HG03460 (cell line): ENCODE data around the gene RGS16.

ENCODE experiments used
- ATAC-seq: cut with Tn5 transposase; IDR thresholded peaks from one replicate; pipeline ENCODE4 v1.9.1; 2021; ENCODE audit not compliant: unreplicated experiment

The RGS16 gene

DNA sequence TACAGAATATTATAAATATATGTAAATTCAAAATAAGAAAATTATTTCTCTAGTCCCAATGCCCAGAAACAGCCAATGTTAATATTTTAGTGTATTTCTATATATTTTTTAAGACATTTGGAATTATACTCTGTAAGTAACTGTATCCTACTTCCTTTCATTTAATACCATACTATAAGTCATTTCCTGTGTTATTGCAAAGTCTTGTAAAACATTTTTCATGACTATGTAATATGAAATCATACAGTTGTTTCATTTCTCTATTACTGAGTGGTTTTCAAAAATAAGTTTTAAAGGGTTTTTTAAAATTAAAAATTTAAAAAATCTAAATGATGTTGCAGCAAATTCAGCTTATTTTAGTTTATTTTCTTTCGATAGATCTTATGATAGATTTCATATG is 17.1 kb downstream of the RGS16 start:
- ATAC-seq: no peak

DNA sequence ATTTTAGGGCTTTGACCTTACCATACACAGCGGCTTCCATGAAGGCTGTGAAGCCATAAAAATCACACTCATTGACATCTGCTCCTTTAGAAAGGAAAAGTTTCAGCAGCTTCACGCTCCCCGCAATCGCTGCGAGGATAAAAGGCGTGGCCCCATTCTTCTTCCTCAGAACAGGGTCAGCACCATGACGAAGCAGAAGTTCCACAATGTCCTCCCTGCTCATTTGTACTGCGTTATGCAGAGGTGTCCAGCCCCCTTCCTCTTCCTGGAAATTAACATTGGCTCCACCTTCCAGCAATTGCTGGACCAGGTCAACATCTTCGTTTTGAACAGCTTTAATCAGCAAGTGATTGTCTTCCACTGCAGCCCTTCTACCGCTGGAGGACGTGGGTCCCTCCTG is 17.8 kb downstream of the RGS16 start:
- no peak for ATAC-seq

DNA sequence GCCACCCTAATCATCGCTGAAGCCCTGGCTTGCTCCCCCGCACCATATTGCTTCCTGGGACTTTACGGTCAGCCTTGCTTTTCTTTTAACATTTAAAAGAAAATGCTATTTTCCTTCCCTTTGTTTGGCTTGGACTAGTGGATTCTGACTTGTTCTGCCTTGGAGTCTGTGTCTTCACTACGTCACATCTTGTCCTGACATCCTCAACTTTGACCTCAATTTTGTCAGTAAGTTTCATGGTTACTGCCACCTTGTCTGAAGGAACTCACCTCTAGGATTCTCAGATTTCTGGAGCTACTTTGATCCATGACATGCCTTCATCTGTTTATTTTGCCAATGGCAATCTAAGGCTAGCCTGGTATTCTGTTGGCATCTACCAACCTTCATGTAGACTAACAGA is 19.4 kb downstream of the RGS16 start:
- ATAC-seq: no peak

DNA sequence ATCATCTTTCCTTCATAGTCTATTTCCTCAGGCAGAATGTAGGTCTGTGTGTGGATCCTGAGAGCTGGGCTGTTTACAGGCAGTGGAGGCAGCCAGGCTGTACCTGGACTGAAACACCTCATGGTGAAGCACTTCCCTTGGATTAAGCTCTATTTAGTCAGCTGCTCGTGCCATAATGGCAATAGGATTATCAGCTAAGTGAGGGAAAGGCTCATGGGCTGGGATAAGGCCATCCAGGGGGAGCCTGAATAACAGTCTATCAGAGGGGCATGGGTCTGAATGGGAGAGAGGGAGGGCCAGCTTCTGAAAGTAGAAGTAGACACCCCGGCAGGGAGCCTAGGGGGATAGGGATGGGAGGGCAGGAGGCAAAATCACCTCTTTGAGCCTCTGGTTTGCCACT is 23.5 kb downstream of the RGS16 start:
- no peak for ATAC-seq

DNA sequence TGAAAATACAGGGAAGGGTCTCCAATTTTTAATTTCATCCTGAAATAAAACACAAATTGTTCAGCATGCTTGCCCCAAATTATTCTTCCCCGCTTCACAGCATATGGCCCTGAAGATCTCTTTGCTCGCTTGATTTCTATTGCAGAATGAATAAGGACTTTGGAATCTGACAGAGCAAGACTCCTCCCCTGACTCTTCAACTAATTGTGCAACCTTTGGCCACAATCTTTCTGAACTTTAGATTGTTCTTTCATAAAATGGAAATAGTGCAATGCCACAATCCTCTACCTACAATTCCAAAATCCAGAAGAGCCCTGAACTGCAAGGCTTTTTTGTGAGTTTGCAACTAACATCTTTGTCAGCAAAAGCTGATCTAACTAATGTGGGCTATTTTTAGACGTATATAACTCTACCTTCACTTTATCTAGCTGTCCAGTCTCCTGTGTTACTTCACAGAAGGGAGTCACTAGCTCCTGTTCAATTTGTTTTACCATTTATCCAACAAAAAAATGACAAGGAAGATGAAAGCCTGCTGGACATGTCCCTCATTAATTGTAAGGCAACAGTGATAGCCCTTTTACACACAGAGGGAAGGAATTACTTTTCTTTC is 28.5 kb downstream of the RGS16 start:
- ATAC-seq: no peak

DNA sequence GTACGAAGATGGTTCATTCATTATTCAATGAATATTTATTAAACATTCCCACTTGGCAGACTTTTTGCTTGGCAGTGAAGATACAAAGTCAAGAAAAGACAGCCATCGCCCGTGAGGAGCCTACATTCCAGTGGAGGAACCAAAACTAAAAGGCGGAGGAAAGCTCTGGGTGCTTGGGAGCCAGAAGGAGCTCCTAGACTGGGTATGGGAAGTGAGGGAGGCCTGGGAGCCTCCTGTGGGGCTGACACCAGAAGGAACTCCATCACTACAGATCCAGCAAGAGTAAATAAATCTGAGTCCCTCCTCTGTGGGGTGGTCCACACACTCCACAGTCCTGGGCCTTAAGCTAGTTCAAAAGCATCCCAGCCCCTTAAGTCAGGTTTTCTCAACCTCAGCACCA is 30.0 kb downstream of the RGS16 start:
- ATAC-seq: no peak

DNA sequence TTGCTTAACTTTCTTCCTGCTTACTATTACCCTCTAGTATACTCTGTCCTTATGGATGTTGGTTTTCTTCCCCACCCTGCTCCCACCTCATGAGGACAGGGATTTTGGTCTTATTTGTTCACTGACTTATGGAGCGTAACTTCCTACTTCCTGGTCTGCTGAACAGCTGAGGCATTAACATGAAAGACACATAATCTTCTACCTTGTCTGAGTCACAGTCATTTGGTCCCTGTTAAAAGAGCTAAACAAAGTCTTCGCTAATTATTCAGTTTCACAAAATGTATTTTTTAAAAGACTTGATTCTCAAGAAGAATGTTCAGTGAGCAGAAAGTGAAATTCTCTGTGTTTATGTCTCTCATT is 33.6 kb downstream of the RGS16 start:
- no peak for ATAC-seq

DNA sequence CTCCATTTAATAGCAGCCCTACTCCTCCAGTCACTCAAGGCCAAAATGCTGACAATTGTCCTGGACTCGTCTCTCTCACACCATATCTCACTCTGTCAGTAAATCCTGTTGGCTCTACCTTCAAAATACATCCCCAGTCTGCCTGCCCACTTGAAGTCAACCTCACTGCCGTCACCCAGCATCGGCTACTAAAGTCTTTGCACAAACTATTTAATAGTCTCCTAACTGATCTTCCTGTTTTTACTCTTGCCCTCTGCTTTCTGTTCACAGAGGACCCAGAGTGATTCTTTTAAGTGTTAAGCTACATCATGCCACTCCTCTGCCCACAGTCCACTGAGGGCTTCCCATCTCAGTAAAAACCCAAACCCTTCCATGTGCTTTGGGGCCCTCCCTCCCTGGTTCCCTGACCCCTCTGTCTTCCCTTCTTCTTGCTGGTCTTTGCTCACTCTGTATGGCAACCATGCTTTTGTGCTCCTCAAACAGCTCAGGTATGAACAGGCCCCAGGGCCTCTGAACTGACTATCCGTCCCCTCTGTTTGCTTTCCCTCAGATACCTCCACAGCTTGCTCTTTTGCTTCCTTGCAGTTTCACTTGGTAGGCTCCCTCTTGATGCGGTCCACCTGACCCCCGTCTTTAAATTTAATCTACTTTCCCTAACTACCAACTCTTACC is 34.1 kb downstream of the RGS16 start:
- no peak for ATAC-seq

DNA sequence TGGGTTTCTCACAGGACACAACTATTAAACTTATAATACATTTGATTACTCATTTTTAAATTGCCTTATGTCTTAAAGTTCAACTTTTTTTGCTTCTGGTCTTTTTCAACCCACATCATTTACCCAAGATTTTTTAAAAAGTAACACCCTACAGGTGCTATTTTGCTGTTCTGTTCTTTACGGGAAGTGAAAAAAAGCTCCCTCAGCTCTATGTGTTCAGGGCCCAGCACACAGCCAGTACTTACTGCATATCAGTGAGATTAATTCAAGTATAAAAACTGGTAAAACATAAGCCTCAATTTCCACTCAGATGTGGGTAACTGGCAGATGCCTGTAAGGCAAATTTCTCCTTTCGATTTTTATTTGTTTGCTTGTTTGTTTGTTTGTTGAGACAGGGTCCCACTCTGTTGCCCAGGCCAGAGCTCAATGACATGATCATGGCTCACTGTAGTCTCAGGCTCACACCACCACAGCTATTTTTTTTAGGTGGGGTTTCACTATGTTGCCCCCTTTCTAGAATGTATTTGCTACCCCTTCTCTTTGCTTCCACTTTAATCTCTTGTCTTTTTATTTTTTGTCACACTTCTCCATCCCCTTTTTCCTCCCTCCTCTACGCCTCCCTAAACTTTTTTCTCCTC is 35.4 kb downstream of the RGS16 start:
- no peak for ATAC-seq

DNA sequence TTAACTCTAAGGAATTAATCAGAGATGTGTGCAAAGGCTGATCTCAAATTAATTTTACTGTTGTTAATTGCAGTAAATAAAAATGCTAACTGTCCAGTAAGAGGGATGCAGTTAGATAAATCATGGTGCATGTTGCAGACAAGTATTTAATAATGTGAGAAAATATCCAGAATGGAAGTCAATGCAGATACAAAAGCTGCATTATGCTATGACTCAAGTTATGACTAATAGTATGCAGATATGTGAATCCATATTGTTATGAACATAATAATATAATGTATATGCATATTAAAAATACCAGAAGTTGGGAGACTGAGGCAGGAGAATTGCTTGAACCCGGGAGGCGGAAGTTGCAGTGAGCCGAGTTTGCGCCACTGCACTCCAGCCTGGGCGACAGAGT is 36.6 kb downstream of the RGS16 start:
- ATAC-seq: no peak

DNA sequence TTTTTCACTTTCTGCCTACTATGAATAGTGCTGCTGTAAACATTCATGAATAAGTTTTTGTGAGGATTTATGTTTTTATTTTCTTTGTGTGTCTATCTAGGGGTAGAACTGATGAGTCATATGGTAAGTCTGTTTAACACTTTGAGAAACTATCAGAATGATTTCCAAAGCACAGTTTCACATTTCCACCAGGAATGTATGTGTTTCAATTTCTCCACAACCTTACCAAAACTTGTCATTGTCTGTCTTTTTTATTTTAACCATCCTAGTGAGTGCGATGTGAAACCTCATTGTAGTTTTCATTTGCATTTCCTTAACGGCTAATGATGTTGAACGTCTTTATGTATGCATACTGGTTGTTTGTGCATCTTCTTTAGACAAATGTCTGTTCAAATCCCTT is 38.7 kb downstream of the RGS16 start:
- ATAC-seq: no peak

DNA sequence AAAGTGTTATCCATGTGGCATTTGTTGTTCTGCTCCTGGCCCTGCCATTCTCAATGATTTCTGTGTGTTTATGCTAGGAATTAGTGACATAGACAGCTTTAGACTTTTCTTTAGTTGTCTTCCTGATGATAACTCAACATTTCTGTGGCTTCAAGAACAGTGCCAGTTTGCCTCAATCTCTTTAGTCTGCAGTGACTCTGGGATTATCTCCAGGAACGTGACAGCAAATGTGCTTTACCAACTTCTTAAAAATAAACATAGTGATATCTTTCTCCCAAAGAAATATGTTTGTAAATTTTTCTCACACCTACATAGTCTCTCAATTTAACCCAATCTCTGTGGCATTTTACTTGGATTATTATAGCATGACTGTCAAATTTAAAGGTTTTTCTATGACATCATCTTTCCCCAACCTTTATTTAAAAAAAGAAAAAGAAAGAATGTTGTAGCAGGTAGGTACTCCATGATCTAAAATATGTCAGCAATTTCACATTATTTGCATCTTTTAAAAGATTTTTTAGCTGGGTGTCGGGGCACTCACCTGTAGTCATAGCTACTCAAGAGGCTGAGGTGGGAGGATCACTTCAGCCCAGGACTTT is 39.7 kb downstream of the RGS16 start:
- no peak for ATAC-seq

DNA sequence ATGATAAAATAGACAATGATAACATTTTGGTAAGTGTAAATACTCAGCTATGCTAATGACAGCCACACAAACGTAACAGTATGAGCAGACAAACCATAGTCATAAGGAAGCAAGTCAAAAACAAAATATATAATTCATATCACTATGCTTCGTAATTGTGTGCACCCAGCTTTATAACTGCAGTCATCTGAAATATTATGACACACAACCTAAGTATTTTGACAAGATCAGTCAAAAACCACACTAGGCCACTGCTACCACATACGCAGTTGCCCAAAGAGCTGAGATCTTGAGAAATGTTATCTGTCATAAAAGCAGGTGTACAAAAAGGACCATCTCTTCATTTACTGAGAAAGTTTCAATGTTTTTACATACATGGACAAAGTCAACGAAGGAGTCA is 41.1 kb downstream of the RGS16 start:
- no peak for ATAC-seq

DNA sequence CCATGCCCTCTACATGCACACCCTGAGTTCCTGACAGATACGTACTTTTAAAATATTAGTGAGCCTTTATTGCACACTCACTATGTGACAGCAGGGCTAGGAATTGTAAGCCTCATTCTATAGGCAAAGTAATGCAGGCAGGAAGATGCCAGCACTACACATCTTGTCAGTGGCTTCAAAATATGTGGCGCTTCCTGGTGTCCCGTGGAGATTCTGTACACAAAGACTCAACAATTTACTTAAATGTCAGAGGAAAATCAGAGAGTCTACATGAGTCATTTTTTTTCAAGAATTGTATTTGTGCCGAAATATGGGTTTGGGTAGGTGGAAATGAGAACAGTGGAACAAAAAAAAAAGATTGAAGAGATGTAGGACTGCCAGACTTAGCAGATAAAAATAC is 42.7 kb downstream of the RGS16 start:
- no peak for ATAC-seq

DNA sequence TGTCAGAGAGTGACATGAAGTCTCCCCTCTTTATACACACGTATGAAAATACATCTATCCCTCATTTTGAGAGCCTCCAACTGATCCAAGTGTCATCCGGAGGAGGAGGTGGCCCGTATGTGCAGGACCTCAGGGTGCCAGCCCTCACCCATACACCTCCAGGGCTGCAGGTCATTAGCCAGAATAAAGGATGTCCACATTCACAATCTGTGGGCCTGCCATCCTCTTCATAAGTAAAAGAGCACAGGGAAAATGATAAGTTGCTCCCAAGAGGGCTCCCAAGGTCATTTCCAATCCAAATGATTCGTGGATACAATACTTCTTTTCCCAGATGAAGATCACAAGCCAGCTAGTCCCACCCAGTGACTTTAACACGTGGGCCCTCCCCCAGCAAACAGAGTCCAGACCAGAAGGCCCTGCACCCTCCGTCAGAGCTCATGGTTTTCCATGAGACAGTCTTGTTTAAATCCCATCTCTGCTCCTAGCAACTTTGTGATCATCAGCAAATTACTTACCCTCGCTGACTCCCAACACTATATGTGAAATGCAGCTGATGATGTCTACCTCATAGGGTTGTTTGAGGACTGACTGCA is 43.7 kb downstream of the RGS16 start:
- no peak for ATAC-seq

DNA sequence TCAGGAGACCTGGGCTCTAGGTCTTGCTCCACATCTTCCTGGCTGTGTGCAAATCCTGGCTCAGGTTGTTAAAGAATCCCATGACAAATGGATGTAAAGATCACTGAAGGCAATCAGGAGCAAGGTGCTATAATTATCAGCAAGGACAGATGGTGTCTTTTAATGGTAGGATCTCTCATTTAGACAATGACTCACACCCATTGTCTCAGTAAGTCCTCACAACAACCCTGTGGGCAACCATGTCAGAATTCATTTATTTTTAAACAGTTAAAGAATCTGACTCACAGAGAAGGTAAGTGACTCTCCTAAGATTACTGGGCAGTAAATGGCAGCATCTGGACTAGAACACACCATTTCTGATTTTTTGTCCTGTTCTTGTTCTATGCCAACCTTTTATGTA is 47.9 kb downstream of the RGS16 start:
- ATAC-seq: no peak

DNA sequence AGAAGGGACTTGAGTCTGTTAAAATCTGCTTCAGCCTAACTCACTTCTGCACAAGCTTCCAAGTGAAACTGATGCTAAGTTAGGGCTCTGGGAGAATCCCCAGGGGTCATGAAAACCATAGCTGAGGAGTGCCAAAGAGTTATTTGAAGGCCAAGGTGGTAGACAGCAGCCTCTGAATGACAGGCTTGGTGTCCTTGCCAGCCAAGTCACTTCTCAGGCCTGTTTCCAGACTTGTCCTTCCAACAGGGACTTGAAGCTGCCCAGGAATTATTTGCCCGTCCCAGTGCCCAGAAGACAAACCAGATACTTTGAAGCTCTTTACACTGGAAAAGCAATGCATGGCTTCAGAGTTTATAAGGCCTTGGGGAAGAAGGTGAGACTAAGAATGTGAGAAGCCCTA is 48.7 kb downstream of the RGS16 start:
- ATAC-seq: no peak

DNA sequence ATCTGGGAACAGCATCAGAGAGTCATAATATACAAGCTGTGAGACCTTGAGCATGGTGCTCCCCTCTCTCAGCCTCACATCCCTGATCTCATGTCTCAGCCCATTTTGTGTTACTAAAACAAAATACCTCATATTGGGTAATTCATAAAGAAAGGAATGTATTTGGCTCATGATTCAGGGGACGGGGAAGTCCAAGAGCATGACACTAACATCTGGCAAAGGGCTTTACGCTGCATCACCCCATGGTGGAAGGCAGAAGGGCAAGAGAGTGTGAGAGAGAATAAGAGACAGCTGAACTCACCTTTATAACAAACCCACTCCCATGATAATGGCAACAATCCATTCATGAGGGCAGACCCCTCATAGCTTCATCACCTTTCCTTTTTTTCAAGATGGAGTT is 51.7 kb downstream of the RGS16 start:
- ATAC-seq: no peak

DNA sequence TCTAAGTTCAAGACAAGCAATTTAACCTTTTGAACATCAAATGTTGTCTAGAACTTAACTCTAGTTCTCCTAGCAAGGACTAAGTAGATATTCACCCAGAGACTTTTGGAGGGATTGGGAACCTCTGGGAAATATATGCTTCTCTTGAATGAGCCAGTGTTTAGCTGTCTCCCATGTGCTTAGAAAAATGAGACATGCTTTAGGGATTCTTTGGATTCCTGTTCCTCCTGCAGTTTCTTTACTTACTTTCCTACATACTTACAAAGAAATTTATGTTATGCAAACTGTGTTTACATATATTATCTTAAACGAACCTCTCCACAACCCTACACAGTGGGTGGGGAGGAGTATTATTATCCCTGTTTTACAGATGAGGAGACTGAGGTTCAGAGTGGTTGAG is 54.4 kb downstream of the RGS16 start:
- no peak for ATAC-seq

DNA sequence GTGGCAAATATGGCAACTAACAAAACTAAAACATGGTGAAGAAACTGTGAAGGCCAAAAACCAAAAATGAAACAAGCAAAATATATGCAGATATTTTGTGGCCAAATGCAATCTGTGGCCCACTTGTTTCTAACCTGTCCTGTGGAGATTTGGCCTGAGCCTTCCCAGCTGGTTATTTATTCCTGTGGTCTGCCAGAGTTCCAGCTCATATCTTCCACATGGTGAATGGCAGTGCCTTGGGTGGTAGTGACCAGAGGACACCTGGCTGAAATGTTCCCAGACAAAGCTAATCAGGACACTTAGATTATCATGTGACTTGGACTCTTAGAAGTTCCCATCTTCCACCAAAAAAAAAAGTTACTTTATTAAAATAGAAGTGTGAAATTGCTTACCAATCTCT is 54.8 kb downstream of the RGS16 start:
- ATAC-seq: no peak
